HG03139 (cell line): ENCODE data around the gene KLK2.

Experiments used
- ATAC-seq: cut with Tn5 transposase; IDR thresholded peaks from one replicate; pipeline ENCODE4 v1.9.1; 2021; ENCODE audit not compliant: unreplicated experiment

KLK2 gene

GRCh38 chr19:50921426-50922316 is 48.4 kb downstream of the KLK2 start:
- no peak for ATAC-seq

- ATAC-seq = peak; percentile 71
Measured at GRCh38 chr19:50922317-50922853, 49.1 kb downstream of the KLK2 start.

- ATAC-seq = no peak
Measured at GRCh38 chr19:50924586-50924985, 51.3 kb downstream of the KLK2 start.

- ATAC-seq = no peak
Measured at GRCh38 chr19:50925734-50926133, 52.5 kb downstream of the KLK2 start.

- ATAC-seq = no peak
Measured at GRCh38 chr19:50926144-50926543, 52.9 kb downstream of the KLK2 start.

- no peak for ATAC-seq
Measured at GRCh38 chr19:50928831-50929230, 55.6 kb downstream of the KLK2 start.
